GM19463 (cell line): ENCODE data around the gene SURF4.
"Not testable (repeated sequence)": the region's sequence is repeated elsewhere in the genome, so short reads cannot be mapped to it uniquely, and the experiment has no call there.

Source experiments
- ATAC-seq: cut with Tn5 transposase; IDR thresholded peaks from one replicate; pipeline ENCODE4 v1.9.1; 2021; ENCODE audit warnings: mild to moderate bottlenecking, moderate library complexity; ENCODE audit not compliant: unreplicated experiment

SURF4 gene

DNA sequence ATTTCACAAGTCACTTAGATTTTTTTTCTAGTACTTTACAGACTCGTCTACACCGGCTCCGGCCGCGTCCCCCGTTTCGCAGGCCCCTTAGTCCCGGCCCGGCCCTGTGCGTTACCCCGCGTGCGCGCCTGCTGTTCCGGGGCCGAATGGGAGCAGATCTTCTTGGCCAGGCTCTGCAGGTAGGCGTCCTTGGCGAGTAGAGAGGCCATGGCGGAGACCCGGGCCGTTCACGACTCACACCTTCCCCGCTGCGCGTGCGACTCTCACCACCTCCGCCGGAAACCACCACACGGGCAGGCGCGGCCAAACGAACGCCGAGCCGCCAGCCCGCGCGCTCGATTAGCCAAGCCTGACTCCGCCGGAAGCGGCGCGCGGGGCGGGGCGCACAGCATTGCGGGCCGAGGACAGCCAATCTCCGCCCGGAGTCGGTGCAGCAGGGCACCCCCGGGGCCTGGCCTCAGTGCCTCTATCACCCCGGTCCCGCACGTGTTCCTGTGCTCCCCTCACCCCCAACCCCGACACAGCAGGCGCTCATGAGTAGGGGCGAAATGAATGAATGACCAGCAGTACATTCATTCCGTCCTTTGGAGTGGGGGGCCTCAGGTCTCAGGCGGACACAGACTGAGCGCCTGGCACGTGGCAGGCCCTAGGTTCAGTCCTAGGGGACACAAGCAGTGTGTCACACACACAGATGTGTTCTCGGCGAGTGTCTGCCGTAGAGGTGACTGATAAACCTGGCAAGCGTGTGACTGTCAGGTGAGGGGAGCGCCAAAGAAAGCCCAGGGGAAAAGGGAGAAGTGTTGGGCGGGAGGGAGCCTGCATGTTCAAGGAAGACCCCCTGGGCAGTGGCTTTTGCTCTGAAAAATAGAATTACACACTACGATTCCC is 39.7 kb downstream of the SURF4 start, which contains the start of gene SURF6:
Gene SURF6, minus strand, starts transcription at position 265 of the 888 bp plus-strand sequence. Its CDS starts 56 bp downstream, at position 209.
- ATAC-seq: peak; percentile 88

DNA sequence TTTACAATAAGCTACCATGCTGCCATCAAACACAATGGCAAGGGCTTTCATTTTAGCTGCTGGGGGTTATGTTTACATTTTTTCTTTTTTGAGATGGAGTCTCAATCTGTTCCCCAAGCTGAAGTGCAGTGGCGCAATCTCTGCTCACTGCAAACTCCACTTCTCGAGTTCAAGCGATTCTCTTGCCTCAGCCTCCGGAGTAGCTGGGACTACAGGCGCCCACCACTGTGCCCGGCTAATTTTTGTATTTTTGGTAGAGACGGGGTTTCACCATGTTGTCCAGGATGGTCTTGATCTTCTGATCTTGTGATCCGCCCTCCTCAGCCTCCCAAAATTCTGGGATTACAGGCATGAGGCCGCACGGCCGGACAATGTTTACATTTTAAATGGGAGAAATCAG is 41.0 kb downstream of the SURF4 start:
- not testable (repeated sequence) for ATAC-seq

DNA sequence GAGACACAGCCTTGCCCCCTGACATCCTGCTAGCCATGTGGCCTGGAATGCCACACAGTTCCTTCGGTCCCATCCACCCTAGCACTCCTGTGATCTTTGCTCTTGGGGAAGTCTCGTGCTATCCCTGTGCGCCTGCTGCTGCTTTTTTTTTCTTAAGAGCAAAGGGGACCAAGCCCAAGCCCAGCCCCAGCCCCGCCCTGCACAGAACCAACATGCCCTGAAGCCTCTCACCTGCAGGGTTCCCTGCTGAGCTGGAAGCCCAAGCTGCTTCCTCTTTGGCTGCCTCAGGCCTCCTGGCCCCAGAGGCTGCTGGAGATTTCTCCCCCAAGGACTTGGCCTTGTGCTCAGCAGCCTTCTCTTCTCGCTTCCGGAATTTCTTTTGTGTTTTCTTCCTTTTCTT is 41.7 kb downstream of the SURF4 start:
- no peak for ATAC-seq

DNA sequence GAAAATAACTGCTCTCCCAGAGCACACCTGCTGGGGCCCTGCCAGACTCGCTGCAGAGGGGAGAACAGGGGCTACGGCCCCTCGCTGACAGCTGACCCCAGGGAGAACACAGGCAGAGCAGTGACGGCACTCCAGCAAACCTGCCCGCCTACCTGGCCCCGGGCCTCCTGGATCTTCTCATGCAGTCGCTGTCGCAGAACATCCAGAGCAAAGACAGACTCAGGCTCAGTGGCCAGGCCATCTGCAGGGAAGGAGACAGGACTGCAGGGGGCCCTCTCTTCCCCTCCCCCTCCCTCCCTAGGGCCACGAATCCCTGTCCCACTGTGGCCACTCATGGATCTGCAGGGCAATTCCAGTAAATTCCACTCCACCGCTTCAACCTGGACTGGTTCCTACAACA is 42.3 kb downstream of the SURF4 start:
- no peak for ATAC-seq

- no peak for ATAC-seq
Measured at GRCh38 chr9:133333011-133333410, 42.8 kb downstream of the SURF4 start.

DNA sequence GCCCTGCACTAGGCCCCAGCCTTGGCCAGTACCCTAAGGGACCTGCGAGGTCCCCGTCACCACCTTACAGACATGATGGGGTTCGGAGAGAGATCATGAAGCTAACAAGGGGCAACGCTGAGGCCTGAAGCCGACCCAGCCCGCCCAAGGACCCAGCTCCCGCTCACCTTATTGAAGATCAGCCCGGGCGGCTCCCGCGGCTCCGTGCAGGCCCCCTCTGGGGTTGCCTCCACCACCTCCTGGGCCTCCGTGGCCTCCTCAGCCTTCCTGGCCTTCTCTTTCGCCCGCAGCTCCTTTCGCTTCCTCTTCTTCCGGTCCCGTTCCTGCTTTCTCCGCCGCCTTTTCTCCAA is 43.5 kb downstream of the SURF4 start:
- no peak for ATAC-seq

GRCh38 chr9:133331641-133332380 is 44.0 kb downstream of the SURF4 start:
- no peak for ATAC-seq

GRCh38 chr9:133331221-133331620 is 44.6 kb downstream of the SURF4 start:
- no peak for ATAC-seq

DNA sequence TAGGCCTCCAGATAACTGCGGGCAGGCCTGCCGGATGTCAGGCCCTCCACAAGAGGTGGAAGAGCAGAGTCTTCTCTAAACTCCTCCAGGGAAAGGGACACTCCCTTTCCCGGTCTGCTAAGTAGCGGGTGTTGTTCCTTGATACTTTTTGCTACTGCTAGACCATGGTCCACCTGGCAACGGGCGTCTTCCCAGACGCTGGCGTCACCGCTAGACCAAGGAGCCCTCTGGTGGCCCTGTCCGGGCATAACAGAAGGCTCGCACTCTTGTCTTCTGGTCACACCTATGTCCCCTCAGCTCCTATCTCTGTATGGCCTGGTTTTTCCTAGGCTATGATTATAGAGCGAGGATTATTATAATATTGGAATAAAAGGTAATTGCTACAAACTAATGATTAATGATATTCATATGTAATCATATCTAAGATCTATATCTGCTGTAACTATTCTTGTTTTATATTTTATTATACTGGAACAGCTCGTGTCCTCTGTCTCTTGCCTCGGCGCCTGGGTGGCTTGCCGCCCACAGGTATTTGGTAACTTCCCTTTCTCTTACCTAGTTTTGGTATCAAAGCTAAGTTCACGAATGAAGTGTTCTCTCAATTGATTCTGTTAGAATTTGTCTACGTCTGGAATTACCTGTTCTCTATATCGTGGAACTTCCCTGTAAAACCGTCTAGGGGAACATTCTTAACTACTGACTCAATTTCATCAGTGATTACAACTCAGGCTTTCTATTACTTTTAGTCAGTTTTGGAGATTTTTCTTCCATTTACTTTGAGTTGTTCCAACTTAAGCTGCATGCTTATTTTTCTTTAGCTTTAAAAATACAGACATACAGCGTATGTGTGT is 46.3 kb downstream of the SURF4 start:
- not testable (repeated sequence) for ATAC-seq

DNA sequence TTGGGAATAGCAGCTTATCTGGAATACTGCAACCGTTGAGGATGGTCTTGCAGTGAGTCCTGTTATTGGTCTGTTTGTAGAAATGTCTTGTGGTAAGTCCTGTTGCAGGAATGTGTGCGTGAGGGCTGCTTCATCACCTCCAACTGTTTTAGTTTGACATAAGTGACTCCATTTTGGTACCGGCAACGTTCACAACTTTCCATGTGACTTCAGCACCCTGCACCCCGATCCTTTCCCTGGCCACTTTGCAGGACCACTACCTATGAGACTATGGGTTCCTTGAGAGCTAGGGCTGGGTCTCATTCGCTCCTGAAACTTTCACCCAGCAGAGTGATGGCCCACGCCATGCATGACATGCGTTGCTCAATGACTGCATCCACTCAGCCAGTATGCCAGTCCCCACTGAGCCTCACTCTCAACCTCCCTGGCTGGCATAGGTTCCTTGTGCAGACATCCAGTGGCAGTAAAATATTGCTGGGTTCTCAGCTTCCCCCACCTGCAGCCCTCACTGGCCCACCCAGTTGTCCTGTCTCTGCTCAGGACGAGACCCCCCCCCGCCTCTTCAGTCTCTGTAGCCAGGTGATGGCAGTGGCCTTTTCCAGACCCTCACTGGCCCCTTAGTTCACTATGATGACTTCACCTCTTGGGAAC is 47.9 kb downstream of the SURF4 start:
- no peak for ATAC-seq

- ATAC-seq: not testable (repeated sequence)
Measured at GRCh38 chr9:133327021-133327420, 48.8 kb downstream of the SURF4 start.

DNA sequence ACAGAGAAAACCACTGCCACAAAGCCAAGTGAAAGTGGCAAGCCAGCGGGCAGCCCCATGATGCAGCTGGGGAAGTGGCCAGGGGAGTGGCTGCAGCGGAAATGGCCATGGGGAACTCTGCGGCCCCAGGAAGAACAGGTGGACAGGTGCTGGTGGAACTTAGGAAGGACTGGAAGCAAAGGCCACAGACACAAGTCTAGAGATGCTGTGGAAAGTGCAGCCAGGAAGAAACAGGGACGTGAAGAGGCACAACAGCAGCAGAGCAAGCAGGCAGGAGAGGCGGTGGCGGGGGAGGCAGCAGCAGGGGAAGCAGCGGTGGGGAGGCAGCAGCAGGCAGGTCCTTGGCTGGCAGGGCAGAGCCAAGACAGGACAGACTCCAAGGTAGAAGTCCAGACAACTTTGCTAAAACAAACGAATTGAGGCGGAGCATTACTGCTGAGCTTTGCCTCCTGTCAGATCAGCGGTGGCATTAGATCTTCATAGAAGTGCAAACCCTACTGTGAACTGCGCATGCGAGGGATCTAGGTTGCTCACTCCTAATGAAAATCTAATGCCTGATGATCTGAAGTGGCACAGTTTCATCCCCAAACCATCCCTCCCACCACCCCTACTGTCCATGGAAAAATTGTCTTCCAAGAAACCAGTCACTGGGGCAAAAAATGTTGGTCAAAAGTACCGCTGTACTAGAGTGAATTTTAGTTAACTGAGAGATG is 51.7 kb downstream of the SURF4 start:
- ATAC-seq: no peak

GRCh38 chr9:133323211-133323610 is 52.6 kb downstream of the SURF4 start:
- ATAC-seq: no peak

- no peak for ATAC-seq
Measured at GRCh38 chr9:133322701-133323100, 53.2 kb downstream of the SURF4 start.

GRCh38 chr9:133321411-133321935 is 54.4 kb downstream of the SURF4 start:
- ATAC-seq: no peak

GRCh38 chr9:133320421-133320881 is 55.4 kb downstream of the SURF4 start:
- no peak for ATAC-seq

DNA sequence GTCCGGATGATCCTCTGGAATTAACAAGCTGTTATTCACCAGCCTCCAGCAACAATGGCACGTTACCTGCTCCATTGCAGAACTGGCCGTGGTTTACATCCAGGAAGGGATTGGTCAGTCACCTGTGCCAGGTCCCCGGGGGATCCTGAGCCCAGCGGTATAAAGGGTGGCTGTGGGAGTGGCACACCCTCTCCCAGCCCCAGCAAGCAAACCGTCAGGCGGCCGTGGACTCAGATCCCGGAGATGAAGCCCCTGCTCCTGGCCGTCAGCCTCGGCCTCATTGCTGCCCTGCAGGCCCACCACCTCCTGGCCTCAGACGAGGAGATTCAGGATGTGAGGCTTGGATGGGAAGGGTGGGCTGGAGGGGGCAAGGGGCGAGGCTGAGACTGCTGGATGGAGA is 58.3 kb downstream of the SURF4 start:
- not testable (repeated sequence) for ATAC-seq

DNA sequence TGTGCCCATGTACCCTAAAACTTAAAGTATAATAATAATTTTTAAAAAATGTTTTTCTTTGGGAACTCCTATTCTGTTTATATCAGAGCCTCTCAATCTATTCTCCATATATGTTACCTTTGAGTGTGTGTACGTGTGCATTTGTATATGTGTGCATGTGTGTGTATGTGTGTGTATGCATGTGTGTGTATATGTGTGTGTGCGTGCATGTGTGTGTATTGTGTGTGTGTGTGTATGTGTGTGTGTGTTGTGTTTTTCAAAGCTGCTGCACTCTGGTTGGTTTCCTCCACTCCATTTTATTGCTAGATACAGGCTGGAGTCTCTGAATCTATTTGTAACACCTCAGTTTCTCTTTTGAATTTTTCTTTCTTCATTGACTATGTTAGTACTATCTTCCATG is 59.9 kb downstream of the SURF4 start:
- no peak for ATAC-seq
